GM18867 (cell line): Measurements from ENCODE around the gene FGD3.
"Not testable (repeated sequence)": the region's sequence is repeated elsewhere in the genome, so short reads cannot be mapped to it uniquely, and the experiment has no call there.

Experiments
- ATAC-seq: cut with Tn5 transposase; IDR thresholded peaks from one replicate; pipeline ENCODE4 v1.9.1; 2021; ENCODE audit warnings: mild to moderate bottlenecking, moderate library complexity; ENCODE audit not compliant: unreplicated experiment

The FGD3 gene

DNA sequence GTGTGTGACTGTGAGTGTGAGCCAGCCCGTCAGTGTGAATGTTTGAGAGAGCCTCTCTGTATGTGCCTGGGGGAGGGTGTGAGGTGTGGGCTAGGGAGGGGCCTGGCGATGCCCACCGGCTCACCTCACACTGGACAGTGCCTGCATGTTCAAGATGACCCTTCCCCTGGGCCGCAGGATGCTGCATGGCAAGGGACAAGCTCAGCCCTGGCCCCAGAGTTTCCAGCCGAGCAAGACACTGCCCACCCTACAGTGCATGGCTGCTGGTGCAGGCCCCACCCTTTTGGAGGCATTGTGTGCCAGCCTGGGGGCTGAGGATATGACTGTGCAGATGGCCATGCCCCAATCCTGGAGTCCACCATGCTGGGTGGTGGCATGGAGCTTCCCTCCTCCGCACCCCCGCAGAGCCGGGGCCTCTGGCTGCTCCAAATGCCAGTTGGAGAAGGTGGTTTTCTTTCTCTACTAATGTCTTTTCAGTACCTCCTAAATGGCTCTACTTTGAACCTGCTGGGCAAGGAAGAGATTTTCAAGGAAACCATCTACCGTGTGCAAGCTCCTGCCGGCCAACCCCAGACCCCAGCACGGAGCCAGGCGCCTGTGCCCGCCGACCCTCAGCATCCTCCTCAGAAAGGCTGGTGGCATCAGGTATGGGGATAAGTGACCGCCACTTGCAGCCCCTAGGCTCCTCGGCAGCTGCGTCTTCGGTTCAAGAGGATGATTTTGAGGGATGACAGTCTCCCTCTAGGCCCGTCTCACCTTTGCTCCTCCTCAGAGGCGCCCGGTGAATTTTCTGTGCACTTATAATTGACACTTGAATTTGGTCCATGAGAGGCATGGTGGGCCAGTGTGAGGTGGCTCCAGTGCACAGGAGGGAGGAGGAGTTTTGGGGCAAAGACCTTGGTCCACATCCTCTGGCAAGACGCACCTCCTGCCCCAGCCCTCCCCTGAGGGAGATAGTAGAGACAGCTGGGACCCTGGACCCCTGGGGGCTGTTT, 27.7 kb downstream of the FGD3 start:
- no peak for ATAC-seq

DNA sequence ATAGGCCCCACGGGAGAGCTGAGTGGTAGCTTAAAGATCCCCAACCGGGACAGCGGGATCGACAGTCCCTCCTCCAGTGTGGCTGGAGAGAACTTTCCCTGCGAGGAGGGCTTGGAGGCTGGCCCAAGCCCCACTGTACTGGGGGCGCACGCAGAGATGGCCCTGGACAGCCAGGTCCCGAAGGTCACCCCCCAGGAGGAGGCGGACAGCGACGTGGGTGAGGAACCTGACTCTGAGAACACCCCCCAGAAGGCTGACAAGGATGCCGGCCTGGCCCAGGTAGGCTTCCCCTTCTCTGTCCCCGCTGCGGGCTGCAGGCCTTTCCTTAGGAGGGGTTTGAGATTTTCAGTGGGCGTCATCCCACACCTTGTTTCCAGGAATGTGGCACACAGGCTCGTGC, 29.1 kb downstream of the FGD3 start:
- no peak for ATAC-seq

DNA sequence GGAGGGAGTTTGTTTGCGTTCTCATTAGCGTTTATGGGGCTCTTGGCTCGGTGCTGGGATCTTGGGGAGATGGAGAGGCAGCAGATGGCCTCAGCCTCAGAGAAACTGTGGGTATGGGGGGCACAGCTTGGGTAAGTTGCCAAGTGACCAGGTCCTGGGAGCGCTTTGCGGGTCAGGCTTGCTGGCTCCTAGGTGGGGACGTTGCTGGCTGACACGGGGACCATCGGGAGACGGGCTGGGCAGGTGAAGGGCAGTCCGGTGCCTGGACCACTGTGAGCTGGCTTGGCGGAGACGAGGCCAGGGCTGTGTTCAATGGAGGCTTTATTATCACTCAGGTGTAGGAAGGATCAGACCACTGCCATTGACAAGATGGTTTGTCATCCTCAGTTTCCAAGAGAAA, 30.0 kb downstream of the FGD3 start:
- no peak for ATAC-seq

DNA sequence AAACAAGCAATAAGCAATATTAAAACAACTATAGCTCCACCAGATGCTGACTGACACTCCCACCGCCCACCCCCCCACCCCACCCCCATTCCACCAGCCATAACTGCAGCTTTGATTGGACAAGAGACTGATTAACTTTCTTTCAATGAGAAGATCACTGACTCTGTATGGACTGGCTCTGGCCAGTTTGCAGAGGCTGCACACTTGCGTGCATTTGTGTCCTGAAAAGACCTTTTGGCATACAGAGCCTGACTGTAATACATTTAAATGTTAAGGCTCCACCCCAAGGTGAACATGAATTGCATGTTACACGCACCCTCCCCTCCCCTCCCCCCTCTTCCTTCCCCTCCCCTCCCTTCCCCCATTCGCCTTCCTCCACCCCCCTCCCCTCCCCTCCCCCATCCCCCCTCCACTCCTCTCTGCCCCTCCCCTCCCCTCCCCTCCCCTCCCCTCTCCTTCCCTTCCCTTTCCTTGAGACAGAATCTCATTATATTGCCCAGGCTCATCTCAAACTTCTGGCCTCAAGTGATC, 31.1 kb downstream of the FGD3 start:
- no peak for ATAC-seq

DNA sequence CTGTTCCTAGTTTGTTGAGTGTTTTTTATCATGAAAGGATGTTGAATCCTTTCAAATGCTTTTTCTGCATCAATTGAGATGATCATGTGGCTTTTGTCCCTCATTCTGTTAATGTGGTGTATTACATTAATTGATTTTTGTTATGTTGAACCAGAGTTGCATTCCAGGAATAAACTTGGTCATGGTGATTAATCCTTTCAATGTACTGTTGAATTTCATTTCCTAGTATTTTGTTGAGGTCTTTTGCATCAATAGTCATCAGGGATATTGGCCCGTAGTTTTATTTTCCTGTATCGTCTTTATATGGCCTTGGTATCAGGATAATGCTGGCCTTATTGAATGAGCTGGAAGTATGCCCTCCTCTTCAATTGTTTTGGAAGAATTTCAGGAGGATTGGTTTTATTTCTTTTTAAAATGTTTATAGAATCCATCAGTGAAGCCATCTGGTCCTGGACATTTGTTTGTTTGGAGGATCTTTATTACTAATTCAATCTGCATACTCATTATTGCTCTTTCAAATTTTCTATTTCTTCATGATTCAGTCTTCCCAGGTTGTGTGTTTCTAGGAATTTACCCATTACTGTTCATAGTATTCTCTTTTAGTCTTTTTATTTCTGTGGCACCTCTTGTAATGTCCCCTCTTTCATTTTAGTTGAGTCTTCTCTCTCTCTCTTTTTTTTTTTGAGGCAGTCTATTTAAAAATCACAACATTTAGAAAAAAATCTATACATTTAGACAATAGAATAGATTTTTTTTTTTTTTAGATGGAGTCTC, 32.1 kb downstream of the FGD3 start:
- ATAC-seq, result no peak

DNA sequence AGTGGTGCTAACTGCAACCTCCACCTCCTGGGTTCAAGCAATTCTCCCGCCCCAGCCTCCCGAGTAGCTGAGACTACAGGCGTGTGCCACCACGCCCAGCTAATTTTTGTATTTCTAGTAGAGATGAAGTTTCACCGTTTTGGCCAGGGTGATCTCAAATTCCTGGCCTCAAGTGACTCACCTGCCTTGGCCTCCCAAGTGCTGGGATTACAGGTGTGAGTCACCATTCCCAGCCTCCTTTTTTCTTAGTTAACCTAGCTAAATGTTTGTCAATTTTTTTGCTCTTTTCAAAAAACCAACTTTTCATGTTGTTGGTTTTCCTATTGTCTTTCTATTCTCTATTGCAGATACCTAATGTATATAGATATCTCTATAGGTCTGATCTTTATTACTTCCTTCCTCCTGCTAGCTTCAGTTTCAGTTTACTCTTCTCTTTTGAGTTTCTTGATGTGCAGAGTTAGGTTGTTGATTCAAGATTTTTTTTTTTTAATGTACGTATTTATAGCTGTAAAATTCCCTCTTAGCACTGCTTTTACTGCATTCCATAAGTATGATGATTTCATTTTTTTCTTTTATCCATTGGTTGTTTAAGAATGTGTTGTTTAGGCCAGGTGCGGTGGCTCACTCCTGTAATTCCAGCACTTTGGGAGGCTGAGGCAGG, 32.9 kb downstream of the FGD3 start:
- ATAC-seq, result no peak

DNA sequence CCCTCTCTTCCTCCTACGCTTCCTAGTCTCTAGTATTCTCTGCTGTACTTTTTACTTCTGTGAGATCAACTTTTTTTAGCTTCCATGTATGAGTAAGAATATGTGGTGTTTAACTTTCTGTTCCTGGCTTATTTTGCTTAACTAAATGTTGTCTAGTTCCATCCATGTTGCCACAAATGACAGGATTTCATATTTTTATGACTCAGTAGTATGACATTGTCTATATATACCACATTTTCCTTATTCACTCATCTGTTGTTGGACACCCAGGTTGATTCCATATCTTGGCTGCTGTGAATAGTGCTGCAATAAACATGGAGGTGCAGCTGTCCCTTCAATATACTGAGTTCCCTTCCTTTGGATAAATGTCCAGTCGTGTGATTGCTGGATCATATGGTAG, 34.8 kb downstream of the FGD3 start:
- ATAC-seq, result no peak

DNA sequence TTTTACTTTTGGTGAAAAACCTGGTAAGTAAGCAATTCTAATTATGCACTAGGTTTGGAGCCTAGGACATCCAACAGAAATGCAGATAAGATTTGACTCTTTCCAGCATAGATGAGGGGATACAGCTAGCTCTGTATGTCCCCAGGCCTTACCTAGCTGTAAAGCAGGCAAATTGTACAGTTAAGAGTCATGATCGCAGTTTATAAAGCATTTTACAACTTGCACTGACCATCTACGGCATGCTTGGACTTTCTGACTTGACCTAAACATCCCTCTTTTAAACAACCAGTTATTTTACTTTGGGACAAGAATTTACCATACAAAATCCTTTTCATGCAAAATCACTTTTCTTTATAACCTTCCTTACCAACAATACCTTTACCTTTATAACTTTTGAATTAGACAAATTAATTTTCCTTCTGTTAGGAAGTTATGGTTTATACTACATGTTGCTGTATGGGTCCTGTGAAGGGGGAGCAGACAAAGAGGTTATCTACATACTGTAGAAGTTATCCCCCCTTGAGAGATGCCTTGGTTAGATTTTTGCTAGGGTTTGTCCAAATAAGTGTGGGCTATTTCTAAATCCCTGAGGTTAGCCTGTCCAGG, 36.8 kb downstream of the FGD3 start:
- no peak for ATAC-seq

DNA sequence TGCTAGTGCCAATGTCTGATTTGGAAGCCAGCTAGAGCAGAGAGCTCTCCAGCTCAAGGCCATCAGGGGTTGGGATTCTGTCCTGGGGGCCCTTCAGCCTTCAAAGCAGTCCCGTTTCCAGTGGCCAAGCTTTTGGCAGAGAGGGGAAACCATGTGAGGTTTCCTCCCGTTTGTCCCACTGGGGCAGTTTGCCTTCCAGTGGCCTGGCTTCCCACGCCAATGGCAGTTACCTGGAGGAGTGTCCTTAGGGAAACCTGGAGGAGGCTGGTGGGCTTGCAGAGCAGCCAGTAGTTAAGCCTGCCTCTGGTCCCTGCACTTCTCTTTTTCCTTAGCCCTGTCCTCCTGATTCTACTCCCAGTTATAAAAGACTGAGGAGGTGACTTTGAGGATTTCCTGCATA, 37.7 kb downstream of the FGD3 start:
- ATAC-seq, result no peak

DNA sequence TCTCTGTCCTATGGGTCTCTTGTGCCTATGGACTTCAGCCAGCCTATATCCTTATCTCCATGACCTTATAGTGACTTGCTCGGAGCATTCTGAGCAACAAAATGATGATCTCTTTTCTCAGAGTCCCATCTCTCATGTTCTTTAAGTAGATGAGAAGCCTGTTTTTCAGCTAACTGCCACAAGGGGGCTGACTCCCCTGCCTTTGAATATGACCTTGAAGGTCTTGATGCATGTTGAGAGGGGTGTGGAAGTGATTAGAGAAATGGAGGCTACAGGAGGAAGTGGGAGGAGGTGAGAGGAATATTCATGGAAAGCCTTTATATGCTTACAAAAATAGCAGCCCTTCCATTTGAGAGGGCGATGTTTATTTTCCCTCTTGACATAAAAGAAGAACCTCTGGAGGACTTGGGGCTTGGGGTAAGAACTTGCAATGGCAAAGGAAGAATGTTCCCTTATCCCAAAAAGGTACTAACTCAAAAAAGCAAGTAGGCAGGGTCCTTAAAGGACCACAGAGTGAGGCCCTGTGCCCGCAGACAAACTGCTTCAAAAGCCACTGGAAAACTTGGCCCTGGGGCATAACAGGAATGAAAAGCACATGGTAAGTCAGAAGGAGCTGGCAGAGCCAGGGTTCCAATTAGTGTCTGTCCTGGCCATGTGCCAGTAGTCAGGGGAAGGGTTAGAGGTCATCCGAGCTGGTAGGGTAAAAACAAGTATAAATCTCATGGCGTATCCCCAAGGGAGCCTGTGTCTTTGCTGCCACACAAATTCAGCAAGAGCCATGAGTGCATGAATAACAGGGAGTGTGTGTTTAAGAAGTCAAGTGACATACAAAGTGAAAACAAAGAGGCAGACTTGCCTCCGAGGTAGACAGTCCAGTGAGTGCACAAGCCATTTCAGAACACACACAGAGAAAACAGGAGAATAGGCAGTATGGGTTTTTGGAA, 39.1 kb downstream of the FGD3 start:
- no peak for ATAC-seq

DNA sequence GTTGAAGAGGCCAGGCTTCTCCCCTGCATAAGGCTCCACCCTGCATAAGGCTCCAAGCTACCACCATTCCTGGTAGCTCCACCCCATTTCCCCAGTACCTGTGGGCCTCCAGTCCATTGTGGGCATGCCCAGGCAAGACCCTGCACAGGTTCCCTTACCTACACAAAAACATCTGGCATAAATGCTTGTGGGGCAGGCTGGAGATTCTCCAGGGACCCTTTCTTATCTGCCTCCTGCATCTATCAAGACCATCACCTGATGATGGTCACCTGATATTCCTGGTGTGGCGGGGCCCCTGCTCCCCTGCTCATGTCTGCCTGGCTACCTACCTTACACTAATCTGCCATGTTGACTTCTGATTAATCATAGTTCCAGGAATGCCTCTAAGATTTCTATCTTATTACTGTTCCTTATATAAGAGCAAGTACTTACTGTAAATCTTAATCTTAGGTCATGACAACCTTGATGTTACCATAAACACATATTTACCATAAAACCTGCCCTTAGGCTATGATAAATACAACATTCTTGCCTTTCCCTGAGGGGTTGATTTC, 41.0 kb downstream of the FGD3 start:
- ATAC-seq, result no peak

DNA sequence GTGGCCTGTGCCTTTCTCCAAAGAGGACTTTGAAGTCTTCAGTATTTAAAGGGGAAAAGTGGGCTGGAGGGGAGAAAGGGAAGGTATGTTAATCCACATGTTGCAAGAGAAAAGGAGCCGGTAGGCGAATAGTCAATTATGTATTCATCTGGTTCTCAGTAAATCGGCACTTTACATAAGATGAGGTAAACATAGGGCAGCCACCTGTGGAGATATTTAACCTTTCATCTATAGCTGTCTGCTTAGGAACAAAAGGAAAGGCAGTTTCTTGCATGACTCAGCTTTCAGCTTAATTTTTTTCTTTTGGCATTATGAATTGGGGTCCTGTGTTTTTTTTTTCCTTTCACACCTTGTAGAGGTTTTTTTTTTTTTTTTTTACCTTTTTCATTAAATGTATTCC, 42.2 kb downstream of the FGD3 start:
- ATAC-seq, result no peak

DNA sequence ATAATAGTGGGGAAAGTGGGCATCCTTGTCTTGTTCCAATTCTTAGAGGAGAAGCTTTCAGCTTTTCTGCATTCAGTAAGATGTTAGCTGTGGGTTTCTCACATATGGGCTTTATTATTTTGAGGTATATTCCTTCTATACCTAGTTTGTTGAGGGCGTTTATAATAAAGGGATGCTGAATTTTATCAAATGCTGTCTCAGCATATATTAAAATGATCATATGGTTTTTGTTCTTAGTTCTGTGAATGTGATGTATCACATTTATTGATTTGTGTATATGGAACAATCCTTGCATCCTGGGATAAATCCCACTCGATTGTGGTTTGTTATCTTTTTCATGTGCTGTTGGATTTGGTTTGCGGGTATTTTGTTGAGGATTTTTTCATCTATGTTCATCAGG, 43.1 kb downstream of the FGD3 start:
- ATAC-seq, result no peak

DNA sequence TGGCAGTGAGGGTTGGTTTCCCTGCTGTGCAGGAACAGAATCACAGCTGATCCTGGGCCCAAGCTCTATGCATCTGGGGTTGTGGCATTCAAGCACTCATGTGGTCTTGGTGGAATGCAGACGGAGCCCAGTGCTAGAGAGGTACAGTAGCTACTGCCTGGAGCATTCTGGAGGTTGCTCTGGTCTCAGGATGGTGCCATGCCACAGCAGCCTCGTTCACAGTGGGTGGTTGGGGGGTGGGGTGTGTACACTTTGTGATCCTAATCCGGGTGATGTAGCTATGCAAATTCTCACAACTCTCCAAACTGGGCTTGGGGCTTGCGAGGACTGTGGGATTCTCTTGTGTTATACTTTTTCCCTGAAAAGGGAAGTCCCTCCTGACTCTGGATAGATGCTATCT, 45.2 kb downstream of the FGD3 start:
- ATAC-seq, result no peak

DNA sequence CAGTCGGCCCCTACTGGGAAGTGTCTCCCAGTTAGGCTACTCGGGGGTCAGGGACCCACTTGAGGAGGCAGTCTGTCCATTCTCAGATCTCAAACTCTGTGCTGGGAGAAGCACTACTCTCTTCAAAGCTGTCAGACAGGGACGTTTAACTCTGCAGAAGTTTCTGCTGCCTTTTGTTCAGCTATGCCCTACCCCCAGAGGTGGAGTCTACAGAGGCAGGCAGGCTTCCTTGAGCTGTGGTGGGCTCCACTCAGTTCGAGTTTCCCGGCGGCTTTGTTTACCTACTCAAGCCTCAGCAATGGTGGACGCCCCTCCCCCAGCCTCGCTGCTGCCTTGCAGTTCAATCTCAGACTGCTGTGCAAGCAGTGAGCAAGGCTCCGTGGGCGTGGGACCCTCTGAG, 51.5 kb downstream of the FGD3 start:
- not testable (repeated sequence) for ATAC-seq

DNA sequence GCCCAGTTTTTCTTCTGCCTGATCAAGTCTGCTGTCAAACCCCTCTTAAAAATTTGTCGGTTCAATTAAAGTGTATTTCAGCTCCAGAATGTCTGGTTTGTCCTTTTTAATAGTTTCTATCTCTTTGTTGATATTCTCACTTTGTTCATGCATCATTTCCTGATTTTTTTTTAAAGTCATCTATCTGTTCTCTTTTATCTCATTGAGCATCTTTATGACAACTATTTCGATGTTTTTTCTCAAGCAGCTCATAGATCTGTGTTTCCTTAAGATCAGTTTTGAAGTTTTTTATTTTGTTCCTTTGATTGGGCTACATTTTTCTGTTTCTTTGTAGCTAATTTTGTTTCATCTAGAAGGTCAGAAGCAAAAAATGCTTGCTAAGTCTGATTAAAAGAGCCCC, 53.7 kb downstream of the FGD3 start:
- ATAC-seq, result no peak

DNA sequence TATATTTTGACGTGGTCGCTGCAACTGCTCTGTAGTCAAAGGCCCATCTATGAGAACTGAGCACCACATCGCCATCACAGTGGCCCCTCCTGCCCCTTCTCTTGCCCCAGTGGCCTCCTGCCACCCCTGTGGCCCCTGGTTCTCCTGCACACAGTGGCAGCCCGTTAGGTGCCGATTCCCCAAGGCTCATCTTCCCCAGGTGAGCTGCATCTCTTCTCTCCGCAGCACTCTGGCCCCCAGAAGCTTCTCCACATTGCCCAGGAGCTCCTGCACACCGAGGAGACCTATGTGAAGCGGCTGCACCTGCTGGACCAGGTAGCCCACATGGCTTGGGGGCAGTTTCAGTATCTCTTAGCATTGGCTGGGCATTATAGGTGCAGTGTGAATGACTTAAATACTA, 55.4 kb downstream of the FGD3 start:
- ATAC-seq, result no peak

DNA sequence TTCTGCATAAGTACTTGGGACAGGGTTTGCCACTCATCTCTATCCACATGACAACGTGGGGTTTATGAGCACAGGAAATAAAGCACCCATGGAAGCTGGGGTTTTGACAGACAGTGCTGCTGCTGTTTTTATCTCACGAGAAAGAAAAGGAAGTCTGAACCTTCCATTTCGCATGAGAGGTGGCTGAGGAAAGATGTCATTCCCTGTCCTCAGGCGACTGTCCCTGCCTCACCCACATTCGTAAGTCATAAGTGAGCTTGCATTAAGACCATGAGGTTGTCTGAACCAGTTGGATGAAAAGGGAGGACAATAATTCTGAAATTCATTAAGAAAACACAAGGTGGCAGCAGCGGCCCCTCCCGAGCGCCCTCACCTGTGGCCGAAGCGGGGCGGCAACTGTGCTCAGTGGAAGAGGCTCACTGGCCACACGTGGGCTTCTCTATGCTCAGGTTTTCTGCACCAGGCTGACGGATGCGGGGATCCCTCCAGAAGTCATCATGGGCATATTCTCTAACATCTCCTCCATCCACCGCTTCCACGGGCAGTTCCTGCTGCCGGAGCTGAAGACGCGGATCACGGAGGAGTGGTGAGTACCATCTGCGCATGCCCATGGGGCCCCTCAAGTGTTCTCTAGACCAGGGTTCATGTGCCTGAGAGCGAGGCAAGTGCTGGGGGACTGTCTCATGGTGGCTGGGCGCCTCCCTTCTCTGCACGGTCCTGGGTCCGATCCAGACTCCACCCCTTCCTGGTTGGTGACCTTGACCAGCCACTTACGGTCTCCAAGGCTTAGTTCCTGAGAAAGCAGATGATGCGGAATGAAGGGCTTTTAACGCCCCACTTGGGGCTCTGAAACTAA, 56.5 kb downstream of the FGD3 start:
- ATAC-seq, result peak; percentile 70

DNA sequence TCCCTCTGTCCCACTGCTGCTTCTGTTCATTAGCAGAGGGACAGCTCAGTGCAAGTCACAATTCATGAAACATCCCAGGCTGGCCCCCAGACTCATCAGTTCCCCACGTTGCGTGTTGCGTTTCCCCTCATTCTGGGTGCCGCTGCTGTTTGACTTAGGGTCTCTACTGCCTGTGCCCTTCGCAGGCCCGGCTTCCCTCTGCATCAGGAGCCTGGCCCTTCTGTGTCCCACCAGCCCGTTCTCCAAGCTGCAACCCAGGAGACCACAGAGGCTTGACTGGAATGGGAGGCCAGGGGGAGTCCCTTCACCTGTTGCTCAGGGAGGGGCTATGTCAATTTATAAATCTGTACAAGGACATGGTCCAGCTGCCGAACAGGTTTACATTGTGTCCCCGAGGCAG, 57.2 kb downstream of the FGD3 start:
- no peak for ATAC-seq
